ENCODE data around the gene TSPAN31.

TSPAN31 gene

DNA sequence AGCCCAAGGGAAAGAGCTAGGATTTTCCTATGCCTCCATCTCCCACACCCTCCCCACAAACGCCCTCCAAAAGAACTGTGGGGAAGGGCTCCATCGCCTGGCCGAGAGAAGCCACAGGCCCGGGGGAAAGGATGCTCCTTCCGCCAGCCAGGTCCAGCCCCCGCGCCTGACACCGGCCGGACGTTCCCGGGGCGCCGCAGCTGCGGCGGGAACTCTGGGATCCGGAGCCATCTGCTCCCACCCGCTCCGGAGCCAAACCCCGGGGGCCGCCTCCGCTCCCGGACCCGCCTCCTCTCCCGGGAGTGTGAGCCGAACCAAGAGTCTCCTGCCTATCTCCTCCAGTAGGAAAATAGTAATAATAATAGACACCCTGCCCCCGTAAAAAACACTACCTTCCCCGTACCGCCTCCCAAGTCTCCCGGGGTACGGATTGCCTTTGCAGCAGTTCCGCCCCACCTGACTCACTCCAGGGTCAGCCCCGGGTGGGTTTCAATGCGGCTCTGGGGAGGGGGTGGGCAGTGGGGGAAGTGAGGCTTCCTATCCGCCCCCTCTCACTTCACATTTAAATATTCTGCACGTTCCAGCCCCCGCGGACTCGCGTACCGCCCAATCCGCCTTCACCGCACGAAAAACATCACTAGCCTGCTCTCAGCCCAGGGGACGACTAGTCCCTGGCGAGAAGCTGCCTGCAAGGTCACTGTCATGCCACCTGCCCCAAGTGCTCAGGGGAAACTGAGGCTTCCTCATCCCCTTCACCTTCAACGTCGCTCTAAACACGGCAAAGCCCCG, 8.7 kb upstream of the TSPAN31 start:
- no peak overlapping the region for H3K4me3 ChIP-seq (ENCODE audit: low read depth, low read length)

DNA sequence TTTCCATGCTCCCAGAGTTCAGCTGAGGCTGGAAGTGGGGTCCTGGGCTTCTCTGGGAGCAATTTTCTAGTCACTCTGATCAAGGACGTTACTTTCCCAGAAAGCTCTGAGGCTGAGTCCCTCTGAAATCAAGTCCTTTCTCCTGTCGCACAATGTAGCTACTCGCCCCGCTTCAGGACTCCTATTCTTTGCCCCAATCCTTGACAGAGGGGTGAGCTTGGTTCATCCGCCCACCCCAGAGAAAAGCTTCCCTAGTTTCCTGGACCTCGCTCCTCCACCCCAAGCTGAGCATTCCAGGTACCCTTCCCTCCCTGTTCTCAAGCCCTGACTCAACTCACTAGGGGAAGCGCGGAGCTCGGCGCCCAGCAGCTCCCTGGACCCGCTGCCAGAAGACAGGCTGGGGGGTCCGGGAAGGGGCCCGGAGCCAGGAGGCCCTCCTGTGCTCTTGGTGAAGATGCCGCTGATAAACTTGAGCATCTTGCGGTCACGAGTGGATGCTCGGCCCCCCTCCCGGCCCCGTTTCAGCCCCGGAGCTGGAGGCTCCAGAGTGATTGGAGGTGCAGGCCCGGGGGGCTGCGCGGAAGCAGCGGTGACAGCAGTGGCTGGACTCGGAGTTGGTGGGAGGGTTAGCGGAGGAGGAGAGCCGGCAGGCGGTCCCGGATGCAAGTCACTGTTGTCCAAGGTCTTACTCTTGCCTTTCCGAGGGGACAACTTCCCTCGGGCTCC, 7.9 kb upstream of the TSPAN31 start:
- TF ChIP-seq, protein P1, sequence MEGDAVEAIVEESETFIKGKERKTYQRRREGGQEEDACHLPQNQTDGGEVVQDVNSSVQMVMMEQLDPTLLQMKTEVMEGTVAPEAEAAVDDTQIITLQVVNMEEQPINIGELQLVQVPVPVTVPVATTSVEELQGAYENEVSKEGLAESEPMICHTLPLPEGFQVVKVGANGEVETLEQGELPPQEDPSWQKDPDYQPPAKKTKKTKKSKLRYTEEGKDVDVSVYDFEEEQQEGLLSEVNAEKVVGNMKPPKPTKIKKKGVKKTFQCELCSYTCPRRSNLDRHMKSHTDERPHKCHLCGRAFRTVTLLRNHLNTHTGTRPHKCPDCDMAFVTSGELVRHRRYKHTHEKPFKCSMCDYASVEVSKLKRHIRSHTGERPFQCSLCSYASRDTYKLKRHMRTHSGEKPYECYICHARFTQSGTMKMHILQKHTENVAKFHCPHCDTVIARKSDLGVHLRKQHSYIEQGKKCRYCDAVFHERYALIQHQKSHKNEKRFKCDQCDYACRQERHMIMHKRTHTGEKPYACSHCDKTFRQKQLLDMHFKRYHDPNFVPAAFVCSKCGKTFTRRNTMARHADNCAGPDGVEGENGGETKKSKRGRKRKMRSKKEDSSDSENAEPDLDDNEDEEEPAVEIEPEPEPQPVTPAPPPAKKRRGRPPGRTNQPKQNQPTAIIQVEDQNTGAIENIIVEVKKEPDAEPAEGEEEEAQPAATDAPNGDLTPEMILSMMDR (IDR thresholded peaks at IDR 0.05) = no peak
- no peak overlapping the region for H3K9ac ChIP-seq
- no peak overlapping the region for H3K27ac ChIP-seq
- H3K36me3 ChIP-seq (ENCODE audit: control insufficient read depth, insufficient read depth, low read length) = no peaks in the 10 kb centered on the region
- H3K27me3 ChIP-seq (ENCODE audit: control insufficient read depth, insufficient read depth, low read length) = no peaks in the 10 kb centered on the region
- no peak overlapping the region for H3K4me3 ChIP-seq (ENCODE audit: low read depth, low read length)
- no peaks in the 10 kb centered on the region for H3K9me3 ChIP-seq (ENCODE audit: control insufficient read depth, low read length)
- no peaks in the 10 kb centered on the region for H3K79me2 ChIP-seq
- H2AFZ ChIP-seq = peak overlapping the region; percentile 51
- H3K4me2 ChIP-seq (ENCODE audit: low read length) = no peak overlapping the region
- H3K4me1 ChIP-seq = peaks cover 14% of the 10 kb centered on the region

More for the DNA sequence above, 8.7 kb upstream of the TSPAN31 start:
- Histone ChIP-seq H3K79me2 (no peaks in the 10 kb centered on the region), H3K4me2 (ENCODE audit: low read length) (no peak overlapping the region), H3K4me1 (peaks cover 14% of the 10 kb centered on the region), H3K9me3 (ENCODE audit: control insufficient read depth, low read length) (no peaks in the 10 kb centered on the region), H3K27ac (no peak overlapping the region), H3K27me3 (ENCODE audit: control insufficient read depth, insufficient read depth, low read length) (no peaks in the 10 kb centered on the region), H2AFZ (peak overlapping the region; percentile 51), H3K36me3 (ENCODE audit: control insufficient read depth, insufficient read depth, low read length) (no peaks in the 10 kb centered on the region), H3K9ac (no peak overlapping the region)
- TF ChIP-seq, protein P1 (IDR thresholded peaks at IDR 0.05) = peak; percentile 26

DNA sequence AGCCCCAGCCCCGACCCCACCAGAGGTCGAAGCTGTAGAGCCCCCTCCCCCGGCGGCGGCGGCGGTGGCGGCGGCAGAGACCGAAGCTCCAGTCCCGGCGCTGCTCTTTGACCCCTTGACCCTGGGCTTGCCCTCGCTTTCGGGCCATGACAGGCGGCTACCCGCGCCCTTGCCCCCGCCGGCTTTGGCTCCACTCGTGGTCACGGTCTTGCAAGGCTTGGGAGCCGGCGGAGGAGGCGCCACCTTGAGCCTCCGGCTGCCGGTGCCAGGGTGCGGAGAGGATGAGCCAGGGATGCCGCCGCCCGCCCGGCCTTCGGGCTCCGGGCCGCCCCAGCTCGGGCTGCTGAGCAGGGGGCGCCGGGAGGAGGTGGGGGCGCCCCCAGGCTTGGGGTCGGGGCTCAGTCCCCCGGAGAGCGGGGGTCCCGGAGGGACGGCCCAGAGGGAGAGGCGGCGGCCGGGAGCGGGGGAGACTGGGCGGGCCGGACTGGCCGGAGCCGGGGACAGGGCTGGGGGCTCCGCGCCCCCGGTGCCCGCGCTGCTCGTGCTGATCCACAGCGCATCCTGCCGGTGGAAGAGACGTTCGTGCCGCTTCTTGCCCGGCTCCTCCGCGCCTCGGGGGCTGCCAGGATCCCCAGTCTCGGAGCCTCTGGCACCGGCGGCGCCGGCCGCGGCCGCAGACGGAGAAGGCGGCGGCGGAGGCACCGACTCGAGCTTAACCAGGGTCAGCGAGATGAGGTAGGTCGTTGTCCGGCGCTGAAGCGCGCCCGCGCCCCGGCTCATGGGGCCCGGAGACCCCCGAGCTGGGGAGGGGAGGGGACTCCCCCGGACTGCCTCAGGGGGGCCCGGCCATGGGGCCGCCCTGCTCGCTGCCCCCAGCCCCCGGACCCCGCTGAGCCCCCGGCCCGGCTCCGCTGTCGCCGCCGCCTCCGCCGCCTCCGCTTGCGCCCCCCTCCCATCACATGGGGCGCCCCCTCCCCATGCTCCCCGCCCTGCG, 7.1 kb upstream of the TSPAN31 start:
- Histone ChIP-seq H3K4me2 (ENCODE audit: low read length) (peak overlapping the region; percentile 45), H3K9ac (no peak overlapping the region), H3K79me2 (no peaks in the 10 kb centered on the region), H3K27ac (no peak overlapping the region), H3K9me3 (ENCODE audit: control insufficient read depth, low read length) (no peaks in the 10 kb centered on the region), H3K36me3 (ENCODE audit: control insufficient read depth, insufficient read depth, low read length) (no peaks in the 10 kb centered on the region), H3K4me1 (peaks cover 14% of the 10 kb centered on the region), H3K27me3 (ENCODE audit: control insufficient read depth, insufficient read depth, low read length) (no peaks in the 10 kb centered on the region), H3K4me3 (ENCODE audit: low read depth, low read length) (no peak overlapping the region), H2AFZ (peak overlapping the region; percentile 53)
- TF ChIP-seq, protein P1 (IDR thresholded peaks at IDR 0.05) = peak; percentile 30

DNA sequence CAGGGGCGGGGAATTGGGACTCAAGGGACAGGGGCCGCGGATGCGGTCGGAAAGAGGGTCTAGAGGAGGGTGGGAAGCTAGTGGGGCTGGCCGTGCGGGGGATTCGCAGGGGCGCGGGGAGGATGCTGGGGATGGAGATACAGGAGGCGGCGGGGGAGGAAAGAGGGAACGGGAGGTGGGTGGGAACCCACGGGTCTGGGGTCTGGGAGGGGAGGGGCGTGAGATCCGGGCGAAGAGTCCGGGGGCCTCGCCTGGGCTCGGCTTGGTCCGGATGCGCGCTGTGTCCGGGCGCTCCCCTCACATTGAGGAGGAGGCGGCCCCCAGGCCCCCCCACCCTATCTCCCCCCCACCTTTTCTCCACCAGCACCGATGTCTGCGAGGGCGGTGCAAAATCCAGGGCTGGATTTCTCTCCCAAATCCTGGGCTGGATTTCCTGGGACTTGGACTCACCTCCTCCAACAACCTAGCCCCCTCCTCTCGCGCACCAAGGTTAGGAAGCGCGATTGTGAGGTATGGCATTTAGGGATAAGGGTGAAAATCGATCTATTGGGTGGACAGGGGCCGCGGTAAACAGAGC, 6.1 kb upstream of the TSPAN31 start, which contains the start of gene AGAP2:
AGAP2 (minus strand) TSS at position 82 of the 577 bp plus-strand sequence. CDS start 496 bp downstream, outside the sequence.
- H3K4me3 ChIP-seq (ENCODE audit: low read depth, low read length) = no peak within 1 kb of the TSS
- no peaks in the 10 kb centered on the region for H3K9me3 ChIP-seq (ENCODE audit: control insufficient read depth, low read length)
- TF ChIP-seq, protein P1 (IDR thresholded peaks at IDR 0.05) = no peak
- peaks cover 14% of the 10 kb centered on the region for H3K4me1 ChIP-seq
- no peak within 1 kb of the TSS for H3K9ac ChIP-seq
- no peaks in the 10 kb centered on the region for H3K36me3 ChIP-seq (ENCODE audit: control insufficient read depth, insufficient read depth, low read length)
- H3K27me3 ChIP-seq (ENCODE audit: control insufficient read depth, insufficient read depth, low read length) = no peaks in the 10 kb centered on the region
- peak within 1 kb of the TSS; percentile 53 for H2AFZ ChIP-seq
- peak within 1 kb of the TSS; percentile 45 for H3K4me2 ChIP-seq (ENCODE audit: low read length)
- H3K27ac ChIP-seq = no peak within 1 kb of the TSS
- H3K79me2 ChIP-seq = no peaks in the 10 kb centered on the region
